DOHH2 (cell line): ENCODE measurements around the gene GIGYF2.

Experiments
- H3F3A ChIP-seq: fragments of 200-600 bp; sonication (generic), shearing (Covaris generic); 2 replicates; pipeline ENCODE4 v1.6.0; 2016; ENCODE audit warnings: antibody characterized with exemption, mild to moderate bottlenecking; ENCODE audit not compliant: control insufficient read depth, insufficient read depth
- H3K27ac ChIP-seq: fragments of 200-600 bp; sonication (generic); 2 replicates; pipeline ENCODE4 v1.5.1; 2014; ENCODE audit warnings: low read depth, mild to moderate bottlenecking, low read length, moderate library complexity
- H3K27me3 ChIP-seq: fragments of 200-600 bp; sonication (generic); 2 replicates; pipeline ENCODE4 v1.6.1; 2014; ENCODE audit warnings: mild to moderate bottlenecking, low read length, mixed read lengths; ENCODE audit not compliant: control insufficient read depth
- H3K36me3 ChIP-seq: fragments of 200-600 bp; sonication (generic); 2 replicates; pipeline ENCODE4 v1.6.1; 2014; ENCODE audit warnings: mild to moderate bottlenecking, low read length, moderate library complexity, mixed read lengths; ENCODE audit not compliant: control insufficient read depth
- H3K4me1 ChIP-seq: fragments of 200-600 bp; sonication (generic); 2 replicates; pipeline ENCODE4 v1.6.1; 2014; ENCODE audit warnings: mild to moderate bottlenecking, low read length, mixed read lengths; ENCODE audit not compliant: control insufficient read depth
- H3K4me2 ChIP-seq: fragments of 200-600 bp; sonication (generic); 2 replicates; pipeline ENCODE4 v1.6.0; 2014; ENCODE audit warnings: mild to moderate bottlenecking, low read length, moderate library complexity
- H3K4me3 ChIP-seq: fragments of 200-600 bp; sonication (generic); 2 replicates; pipeline ENCODE4 v1.5.1; 2014; ENCODE audit warnings: mild to moderate bottlenecking, low read length, mixed read lengths
- H3K79me2 ChIP-seq: fragments of 200-600 bp; sonication (generic); 2 replicates; pipeline ENCODE4 v1.6.1; 2014; ENCODE audit warnings: mild to moderate bottlenecking, low read length, mixed read lengths; ENCODE audit not compliant: control insufficient read depth
- H3K9me2 ChIP-seq: fragments of 200-600 bp; sonication (generic); replicated peaks from 2 replicates; pipeline ENCODE4 v1.6.1; 2014; ENCODE audit warnings: mild to moderate bottlenecking, low read length, mixed read lengths; ENCODE audit not compliant: control insufficient read depth
- H3K9me3 ChIP-seq: fragments of 200-600 bp; sonication (generic); 2 replicates; pipeline ENCODE4 v1.6.1; 2014; ENCODE audit warnings: antibody characterized with exemption, low read length, mixed read lengths; ENCODE audit not compliant: control insufficient read depth, insufficient read depth
- H4K20me1 ChIP-seq: fragments of 200-600 bp; sonication (generic); 2 replicates; pipeline ENCODE4 v1.6.0; 2014; ENCODE audit warnings: low read depth, mild to moderate bottlenecking, antibody characterized with exemption, low read length, moderate library complexity; ENCODE audit not compliant: control insufficient read depth, insufficient read depth
- EZH2phosphoT487 ChIP-seq: fragments of 200-600 bp; sonication (generic); IDR thresholded peaks from 2 replicates; pipeline ENCODE4 v1.6.1; 2017; ENCODE audit warnings: borderline replicate concordance, mild to moderate bottlenecking, antibody characterized with exemption, low read length, moderate library complexity, mixed read lengths
- TF ChIP-seq, protein P1 (sequence below): fragments of 200-600 bp; sonication (generic); IDR thresholded peaks from one replicate; pipeline ENCODE4 v1.5.1; 2014; ENCODE audit warnings: antibody characterized with exemption, mild to moderate bottlenecking, low read depth, low read length; ENCODE audit not compliant: poor library complexity, severe bottlenecking

The GIGYF2 gene

GRCh38 chr2:232800166-232800565 is 103.0 kb downstream of the GIGYF2 start:
- Histone ChIP-seq H3K36me3 (peaks cover 63% of the 10 kb centered on the region), H4K20me1 (no peaks in the 10 kb centered on the region), H3K9me3 (no peaks in the 10 kb centered on the region)

GRCh38 chr2:232802091-232802490 is 105.0 kb downstream of the GIGYF2 start:
- TF ChIP-seq EZH2phosphoT487 = no peak
- TF ChIP-seq, protein P1, sequence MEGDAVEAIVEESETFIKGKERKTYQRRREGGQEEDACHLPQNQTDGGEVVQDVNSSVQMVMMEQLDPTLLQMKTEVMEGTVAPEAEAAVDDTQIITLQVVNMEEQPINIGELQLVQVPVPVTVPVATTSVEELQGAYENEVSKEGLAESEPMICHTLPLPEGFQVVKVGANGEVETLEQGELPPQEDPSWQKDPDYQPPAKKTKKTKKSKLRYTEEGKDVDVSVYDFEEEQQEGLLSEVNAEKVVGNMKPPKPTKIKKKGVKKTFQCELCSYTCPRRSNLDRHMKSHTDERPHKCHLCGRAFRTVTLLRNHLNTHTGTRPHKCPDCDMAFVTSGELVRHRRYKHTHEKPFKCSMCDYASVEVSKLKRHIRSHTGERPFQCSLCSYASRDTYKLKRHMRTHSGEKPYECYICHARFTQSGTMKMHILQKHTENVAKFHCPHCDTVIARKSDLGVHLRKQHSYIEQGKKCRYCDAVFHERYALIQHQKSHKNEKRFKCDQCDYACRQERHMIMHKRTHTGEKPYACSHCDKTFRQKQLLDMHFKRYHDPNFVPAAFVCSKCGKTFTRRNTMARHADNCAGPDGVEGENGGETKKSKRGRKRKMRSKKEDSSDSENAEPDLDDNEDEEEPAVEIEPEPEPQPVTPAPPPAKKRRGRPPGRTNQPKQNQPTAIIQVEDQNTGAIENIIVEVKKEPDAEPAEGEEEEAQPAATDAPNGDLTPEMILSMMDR = no peak
- Histone ChIP-seq H4K20me1 (no peaks in the 10 kb centered on the region), H3K27me3 (no peaks in the 10 kb centered on the region), H3K4me2 (no peak overlapping the region), H3K4me3 (no peak overlapping the region), H3F3A (no peaks in the 10 kb centered on the region), H3K9me3 (no peaks in the 10 kb centered on the region), H3K79me2 (no peaks in the 10 kb centered on the region), H3K9me2 (no peaks in the 10 kb centered on the region), H3K4me1 (no peaks in the 10 kb centered on the region), H3K36me3 (peaks cover 58% of the 10 kb centered on the region), H3K27ac (no peak overlapping the region)

More at GRCh38 chr2:232800166-232800565, 103.0 kb downstream of the GIGYF2 start:
- H3K9me2 ChIP-seq = no peaks in the 10 kb centered on the region
- H3K79me2 ChIP-seq = no peaks in the 10 kb centered on the region
- H3K4me1 ChIP-seq = no peaks in the 10 kb centered on the region
- TF ChIP-seq, protein P1 = no peak
- TF ChIP-seq EZH2phosphoT487 = no peak
- H3F3A ChIP-seq = no peaks in the 10 kb centered on the region
- H3K27ac ChIP-seq = no peak overlapping the region
- H3K4me3 ChIP-seq = no peak overlapping the region
- no peaks in the 10 kb centered on the region for H3K27me3 ChIP-seq
- no peak overlapping the region for H3K4me2 ChIP-seq

DNA sequence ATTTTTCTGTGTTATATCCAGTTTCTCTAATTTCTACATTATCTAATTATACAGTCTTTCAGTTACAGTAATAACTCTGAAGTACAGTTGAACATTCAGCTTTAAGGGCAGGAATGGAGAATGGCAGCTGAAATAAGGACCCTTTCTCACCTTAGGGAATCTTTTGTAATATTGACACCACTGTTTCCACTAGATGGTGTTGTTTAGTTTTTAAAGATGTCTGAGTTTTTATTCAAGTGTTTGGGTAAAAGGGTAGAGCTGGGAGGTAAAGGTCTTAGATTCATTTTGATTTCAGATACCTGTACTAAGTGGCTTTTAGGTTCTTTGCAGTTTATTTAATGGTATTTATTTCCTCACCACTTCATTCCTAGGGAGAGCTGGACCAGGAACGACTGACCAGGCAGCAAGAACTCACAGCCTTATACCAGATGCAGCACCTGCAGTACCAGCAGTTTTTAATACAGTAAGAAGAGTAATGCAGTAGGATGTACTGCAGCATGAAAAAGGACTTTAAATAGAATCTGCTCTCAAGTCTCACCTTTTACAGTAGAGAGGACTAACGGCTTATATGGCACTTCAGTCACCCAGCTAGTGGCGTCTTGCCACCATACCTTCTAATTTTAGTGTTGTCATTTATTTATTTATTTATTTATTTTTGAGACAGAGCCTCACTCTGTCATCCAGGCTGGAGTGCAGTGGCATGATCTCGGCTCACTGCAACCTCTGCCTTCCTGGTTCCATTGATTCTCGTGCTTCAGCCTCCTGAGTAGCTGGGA is 112.4 kb downstream of the GIGYF2 start:
- peaks cover 74% of the 10 kb centered on the region for H3K36me3 ChIP-seq

More for the DNA sequence above, 112.4 kb downstream of the GIGYF2 start:
- H4K20me1 ChIP-seq = no peaks in the 10 kb centered on the region
- no peak overlapping the region for H3K4me3 ChIP-seq
- H3K9me2 ChIP-seq = no peaks in the 10 kb centered on the region
- TF ChIP-seq, protein P1 = peak; percentile 22
- no peak for TF ChIP-seq EZH2phosphoT487
- no peaks in the 10 kb centered on the region for H3K9me3 ChIP-seq
- no peak overlapping the region for H3K4me2 ChIP-seq
- no peak overlapping the region for H3K27ac ChIP-seq
- no peaks in the 10 kb centered on the region for H3F3A ChIP-seq
- no peaks in the 10 kb centered on the region for H3K27me3 ChIP-seq
- no peaks in the 10 kb centered on the region for H3K79me2 ChIP-seq
- no peaks in the 10 kb centered on the region for H3K4me1 ChIP-seq
